Psoas muscle (tissue), 8 donors: ENCODE results near the gene ABHD12. TPM values are rescaled to one million over a fixed set of nuclear protein-coding genes. Genes with fewer than 3 reads are reported as not detected.

Experiments used
- ATAC-seq, 4 donors: fragments of 200-7000 bp; cut with Tn5 transposase; one replicate each; pipeline ENCODE4 v1.9.1; 2020; ENCODE audit warnings: moderate library complexity in 3 of 4, mild to moderate bottlenecking in 2 of 4
- DNase-seq, 2 donors: peaks; one replicate each; pipeline ENCODE4 v3.0.0-alpha.2; 2020
- H3K27ac ChIP-seq: fragments of 200-600 bp; one replicate; pipeline ENCODE4 v1.8.0; 2022
- H3K27me3 ChIP-seq, 3 donors: fragments of 200-600 bp in 1 of 3; one replicate each; pipeline versions ENCODE4 v1.6.1 to v1.8.0; 2013 to 2022; ENCODE audit warnings: low read length in 2 of 3, mild to moderate bottlenecking in 2 of 3, moderate library complexity in 1 of 3; ENCODE audit not compliant: insufficient read depth in 3 of 3
- H3K36me3 ChIP-seq, 2 donors: fragments of 200-600 bp in 1 of 2; one replicate each; pipeline versions ENCODE4 v1.6.1 to v1.8.0; 2013 to 2022; ENCODE audit warnings: low read depth in 1 of 2, mild to moderate bottlenecking in 1 of 2, moderate library complexity in 1 of 2; ENCODE audit not compliant: insufficient read depth in 1 of 2
- H3K4me1 ChIP-seq: fragments of 200-600 bp; one replicate; pipeline ENCODE4 v1.8.0; 2022
- H3K4me3 ChIP-seq: fragments of 200-600 bp; one replicate; pipeline ENCODE4 v1.8.0; 2022; ENCODE audit warnings: mild to moderate bottlenecking
- H3K9me3 ChIP-seq: fragments of 200-600 bp; one replicate; pipeline ENCODE4 v1.8.0; 2022
- WGBS, 3 donors: extraction: QIAGEN DNeasy Blood & Tissue Kit; methylation state at CpG; one replicate each; pipeline versions ENCODE4 v1.1.6 to v1.1.7; 2013; 5-methylcytosine and 5-hydroxymethylcytosine counted together
- intact Hi-C, 2 donors: fragments of 100-400 bp; cut with DNase I; formaldehyde crosslinking; loops; one replicate each; pipeline versions ENCODE4 v1.11.0 to v1.14.2; 2022
- polyA plus RNA-seq, 3 donors: library from polyadenylated mRNA; stranded (reverse); fragments of 200-250 nt; gene quantifications; one replicate each; pipeline ENCODE4 v1.2.3, GENCODE V29; 2013
- total RNA-seq, 4 donors: library from RNA; stranded (reverse); fragmentation: NEBNext Ultra II Directional in 2 of 4; extraction: Animal tissue kit (Norgen Biotek cat#: 25700) in 2 of 4; gene quantifications; one replicate each; pipeline versions ENCODE4 v1.2.1 to v1.2.4, GENCODE V29; 2021 to 2023
- TF ChIP-seq, protein P1 (sequence below): fragments of 200-600 bp; IDR thresholded peaks from one replicate; pipeline ENCODE4 v1.8.0; 2022; ENCODE audit warnings: antibody characterized with exemption
- donor health status: healthy with polysubstance abuse.
- donor health status: DM: no; HTN: no; CAD: no; lungs with moderate emphysema.
- donor health status: Bipolar disorder and iron deficiency.
- donor health status: healthy.
- donor health status: DM: yes; HTN: yes; CAD: no.
- donor health status: DM: no; HTN: no; CAD: no.
- donor health status: DM: no; HTN: no; CAD: no.
- donor health status: DM: yes; HTN: yes; CAD: no.

ABHD12 gene
- total and polyA plus RNA-seq, 7 donors, result 7.9 to 15.5 (median 9.6) TPM

DNA sequence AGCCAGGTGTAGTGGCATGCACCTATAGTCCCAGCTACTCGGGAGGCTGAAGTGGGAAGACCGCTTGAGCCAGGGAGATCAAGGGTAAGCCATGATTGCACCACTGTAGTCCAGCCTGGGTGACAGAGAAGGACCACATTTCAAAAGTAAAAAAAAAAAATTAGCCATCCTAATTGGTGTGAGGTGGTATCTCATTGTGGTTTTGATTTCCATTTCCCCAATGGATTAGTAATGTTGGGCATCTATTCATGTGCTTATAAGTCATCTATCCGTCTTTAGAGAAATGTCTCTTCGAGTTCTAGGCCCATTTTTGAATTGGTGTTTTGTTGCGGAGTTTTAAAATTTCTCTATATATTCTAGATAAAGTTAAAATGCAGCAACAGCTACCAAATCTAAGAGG, 21.7 kb downstream of the ABHD12 start:
- no peaks in the 10 kb centered on the region for H3K36me3 ChIP-seq
- DNase-seq (no peak), ATAC-seq (no peak)
- H3K9me3 ChIP-seq, result peaks cover 3% of the 10 kb centered on the region
- no peaks in the 10 kb centered on the region for H3K27me3 ChIP-seq
- TF ChIP-seq, protein P1, sequence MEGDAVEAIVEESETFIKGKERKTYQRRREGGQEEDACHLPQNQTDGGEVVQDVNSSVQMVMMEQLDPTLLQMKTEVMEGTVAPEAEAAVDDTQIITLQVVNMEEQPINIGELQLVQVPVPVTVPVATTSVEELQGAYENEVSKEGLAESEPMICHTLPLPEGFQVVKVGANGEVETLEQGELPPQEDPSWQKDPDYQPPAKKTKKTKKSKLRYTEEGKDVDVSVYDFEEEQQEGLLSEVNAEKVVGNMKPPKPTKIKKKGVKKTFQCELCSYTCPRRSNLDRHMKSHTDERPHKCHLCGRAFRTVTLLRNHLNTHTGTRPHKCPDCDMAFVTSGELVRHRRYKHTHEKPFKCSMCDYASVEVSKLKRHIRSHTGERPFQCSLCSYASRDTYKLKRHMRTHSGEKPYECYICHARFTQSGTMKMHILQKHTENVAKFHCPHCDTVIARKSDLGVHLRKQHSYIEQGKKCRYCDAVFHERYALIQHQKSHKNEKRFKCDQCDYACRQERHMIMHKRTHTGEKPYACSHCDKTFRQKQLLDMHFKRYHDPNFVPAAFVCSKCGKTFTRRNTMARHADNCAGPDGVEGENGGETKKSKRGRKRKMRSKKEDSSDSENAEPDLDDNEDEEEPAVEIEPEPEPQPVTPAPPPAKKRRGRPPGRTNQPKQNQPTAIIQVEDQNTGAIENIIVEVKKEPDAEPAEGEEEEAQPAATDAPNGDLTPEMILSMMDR, result no peak
- no peak overlapping the region for H3K4me3 ChIP-seq
- no peaks in the 10 kb centered on the region for H3K4me1 ChIP-seq
- no peak overlapping the region for H3K27ac ChIP-seq
- WGBS, 3 donors, result 96 to 99% (median 97%) methylated on average over 5 of the region's 5 CpGs
- intact Hi-C loops, result no loop called here

GRCh38 chr20:25368526-25368925, 22.1 kb downstream of the ABHD12 start:
- no peaks in the 10 kb centered on the region for H3K27me3 ChIP-seq
- intact Hi-C loops, result no loop called here
- no peak overlapping the region for H3K4me3 ChIP-seq
- ATAC-seq (no peak), DNase-seq (no peak)
- H3K27ac ChIP-seq, result no peak overlapping the region
- TF ChIP-seq, protein P1, result no peak
- H3K4me1 ChIP-seq, result no peaks in the 10 kb centered on the region
- no peaks in the 10 kb centered on the region for H3K36me3 ChIP-seq
- 98 to 99% (median 98%) methylated on average over 10 of the region's 10 CpGs for WGBS, 3 donors
- H3K9me3 ChIP-seq, result peaks cover 3% of the 10 kb centered on the region

- intact Hi-C loops, result no loop called here
- H3K36me3 ChIP-seq, result no peaks in the 10 kb centered on the region
- no peaks in the 10 kb centered on the region for H3K4me1 ChIP-seq
- WGBS, 3 donors, result 91 to 98% (median 94%) methylated on average over 2 of the region's 2 CpGs
- ATAC-seq (no peak), DNase-seq (no peak)
- no peaks in the 10 kb centered on the region for H3K9me3 ChIP-seq
- H3K27me3 ChIP-seq, result no peaks in the 10 kb centered on the region
- H3K27ac ChIP-seq, result no peak overlapping the region
- TF ChIP-seq, protein P1, result no peak
- no peak overlapping the region for H3K4me3 ChIP-seq
Measured at GRCh38 chr20:25364879-25365699, 25.5 kb downstream of the ABHD12 start.

GRCh38 chr20:25364180-25364788, 26.4 kb downstream of the ABHD12 start:
- H3K36me3 ChIP-seq, result no peaks in the 10 kb centered on the region
- no peak overlapping the region for H3K4me3 ChIP-seq
- TF ChIP-seq, protein P1, result no peak
- DNase-seq, result no peak
- no peaks in the 10 kb centered on the region for H3K4me1 ChIP-seq
- no peaks in the 10 kb centered on the region for H3K27me3 ChIP-seq
- no peak for ATAC-seq
- 60 to 65% (median 64%) methylated on average over 3 of the region's 3 CpGs for WGBS, 3 donors
- no peaks in the 10 kb centered on the region for H3K9me3 ChIP-seq
- intact Hi-C loops, result no loop called here
- H3K27ac ChIP-seq, result no peak overlapping the region
